GM12864 (cell line): Measurements from ENCODE around the gene LBH.

Experiments
- DNase-seq: peaks from one replicate; pipeline ENCODE4 v3.0.0-alpha.2; 2011; ENCODE audit warnings: low read depth
- H3K4me3 ChIP-seq: 2 replicates; pipeline ENCODE4 v1.5.1; 2011; ENCODE audit warnings: mild to moderate bottlenecking, low read depth, low read length, control low read depth
- TF ChIP-seq, protein P1 (sequence below): IDR thresholded peaks from 2 replicates; pipeline ENCODE4 v1.5.1; 2011; ENCODE audit warnings: low read depth, mild to moderate bottlenecking, moderate library complexity, low read length, control low read depth, inconsistent platforms; ENCODE audit errors: missing control alignments

The LBH gene

DNA sequence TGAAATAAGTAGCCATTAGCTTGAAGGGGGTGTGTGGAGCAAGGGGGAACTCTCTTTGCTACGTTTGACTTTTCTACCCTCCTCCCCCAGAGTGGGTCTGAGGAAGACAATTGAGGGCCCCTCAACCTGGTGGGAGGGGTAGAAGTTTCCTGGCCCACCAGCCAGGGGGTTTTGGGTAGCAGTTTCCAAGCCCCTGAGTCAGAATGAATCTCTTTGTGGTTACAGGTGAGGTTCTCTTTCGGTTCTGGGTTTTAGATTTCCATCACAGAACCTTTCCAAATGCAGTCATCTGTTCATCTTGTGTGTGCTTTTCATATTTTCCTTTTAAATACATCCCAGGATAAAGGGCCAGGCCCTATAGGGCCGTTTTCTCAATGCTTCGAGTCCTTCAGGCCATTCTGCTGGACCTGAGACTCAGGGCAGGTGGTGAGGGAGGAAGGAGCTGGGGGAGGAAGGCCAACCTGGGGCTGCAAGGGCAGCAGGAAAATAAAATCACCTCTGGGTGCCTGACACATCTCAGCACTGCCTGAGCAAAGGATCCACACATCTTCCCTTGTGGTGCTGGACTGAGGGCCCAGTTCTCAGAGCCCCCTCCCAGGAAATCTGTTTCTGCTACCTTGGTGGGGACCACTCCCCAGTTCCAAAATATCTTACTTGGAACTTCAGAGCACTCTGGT is 4.7 kb downstream of the LBH start:
- TF ChIP-seq, protein P1, sequence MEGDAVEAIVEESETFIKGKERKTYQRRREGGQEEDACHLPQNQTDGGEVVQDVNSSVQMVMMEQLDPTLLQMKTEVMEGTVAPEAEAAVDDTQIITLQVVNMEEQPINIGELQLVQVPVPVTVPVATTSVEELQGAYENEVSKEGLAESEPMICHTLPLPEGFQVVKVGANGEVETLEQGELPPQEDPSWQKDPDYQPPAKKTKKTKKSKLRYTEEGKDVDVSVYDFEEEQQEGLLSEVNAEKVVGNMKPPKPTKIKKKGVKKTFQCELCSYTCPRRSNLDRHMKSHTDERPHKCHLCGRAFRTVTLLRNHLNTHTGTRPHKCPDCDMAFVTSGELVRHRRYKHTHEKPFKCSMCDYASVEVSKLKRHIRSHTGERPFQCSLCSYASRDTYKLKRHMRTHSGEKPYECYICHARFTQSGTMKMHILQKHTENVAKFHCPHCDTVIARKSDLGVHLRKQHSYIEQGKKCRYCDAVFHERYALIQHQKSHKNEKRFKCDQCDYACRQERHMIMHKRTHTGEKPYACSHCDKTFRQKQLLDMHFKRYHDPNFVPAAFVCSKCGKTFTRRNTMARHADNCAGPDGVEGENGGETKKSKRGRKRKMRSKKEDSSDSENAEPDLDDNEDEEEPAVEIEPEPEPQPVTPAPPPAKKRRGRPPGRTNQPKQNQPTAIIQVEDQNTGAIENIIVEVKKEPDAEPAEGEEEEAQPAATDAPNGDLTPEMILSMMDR, result no peak
- no peak overlapping the region for H3K4me3 ChIP-seq
- DNase-seq, result no peak

DNA sequence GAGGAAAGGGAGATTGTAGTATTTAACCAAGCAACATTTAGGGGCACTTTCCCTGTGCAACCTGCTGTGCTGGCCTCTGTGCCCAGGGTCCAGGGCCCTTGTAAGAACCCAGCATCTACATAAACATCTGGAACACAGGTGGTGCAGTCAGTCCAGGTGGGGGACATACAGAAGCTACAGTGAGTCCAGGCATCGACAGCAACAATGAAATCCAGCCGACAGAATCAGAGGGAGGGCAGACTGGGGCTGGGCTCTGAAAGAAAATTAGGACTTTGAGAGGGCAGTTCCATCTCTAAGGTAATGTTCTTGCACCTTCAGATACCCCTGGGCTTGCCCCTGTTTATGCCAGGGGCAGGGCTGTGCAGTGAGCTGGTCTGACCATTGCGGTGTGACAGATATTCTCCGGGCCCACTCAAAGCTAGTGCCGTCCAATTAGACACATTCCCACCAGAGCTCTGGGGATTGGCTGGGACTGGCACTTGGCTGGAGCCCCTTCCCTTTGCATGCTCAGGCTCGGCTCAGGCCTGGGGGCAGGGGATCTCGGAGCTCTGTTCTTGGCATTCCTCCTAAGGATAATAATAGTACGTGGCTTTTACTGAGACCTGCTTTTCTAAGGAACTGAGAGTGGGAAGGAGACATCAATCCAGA is 5.4 kb downstream of the LBH start:
- TF ChIP-seq, protein P1, result no peak
- no peak overlapping the region for H3K4me3 ChIP-seq
- no peak for DNase-seq

DNA sequence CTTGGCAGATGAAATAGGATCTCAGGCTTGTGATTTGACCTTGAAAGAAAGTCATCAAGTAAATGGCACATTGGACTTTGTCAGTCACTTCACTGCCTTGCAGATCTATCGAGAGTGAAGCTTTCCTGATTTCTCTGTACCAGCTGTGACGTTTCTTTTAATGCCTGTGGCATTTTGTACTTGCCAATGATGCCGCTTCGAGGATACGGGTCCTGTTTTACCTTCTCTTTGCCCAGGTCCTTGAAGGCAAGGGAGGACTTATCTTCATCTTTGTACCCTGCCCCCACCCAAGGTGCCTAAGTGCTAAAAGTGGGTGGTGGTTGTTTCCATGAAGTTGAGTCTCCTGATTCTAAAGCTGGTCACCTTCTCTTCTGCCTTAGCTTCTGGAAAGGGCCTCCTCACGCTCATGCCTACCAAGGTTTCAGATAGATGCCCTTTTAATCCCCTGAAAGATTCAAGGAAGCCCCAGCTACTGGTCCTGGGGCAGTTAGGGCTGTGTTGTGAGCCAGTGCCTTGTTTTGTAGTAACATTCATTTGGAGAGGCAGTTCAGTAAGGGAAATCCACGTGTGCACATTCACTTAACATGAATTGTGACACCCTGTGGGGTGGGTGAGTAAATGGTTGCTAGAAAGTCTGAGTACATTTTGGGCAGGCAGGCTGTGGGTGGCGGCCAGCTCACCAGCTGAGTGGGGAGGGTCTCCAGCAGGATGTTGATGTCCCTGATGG is 6.1 kb downstream of the LBH start:
- no peak overlapping the region for H3K4me3 ChIP-seq
- TF ChIP-seq, protein P1, result no peak
- DNase-seq, result no peak

DNA sequence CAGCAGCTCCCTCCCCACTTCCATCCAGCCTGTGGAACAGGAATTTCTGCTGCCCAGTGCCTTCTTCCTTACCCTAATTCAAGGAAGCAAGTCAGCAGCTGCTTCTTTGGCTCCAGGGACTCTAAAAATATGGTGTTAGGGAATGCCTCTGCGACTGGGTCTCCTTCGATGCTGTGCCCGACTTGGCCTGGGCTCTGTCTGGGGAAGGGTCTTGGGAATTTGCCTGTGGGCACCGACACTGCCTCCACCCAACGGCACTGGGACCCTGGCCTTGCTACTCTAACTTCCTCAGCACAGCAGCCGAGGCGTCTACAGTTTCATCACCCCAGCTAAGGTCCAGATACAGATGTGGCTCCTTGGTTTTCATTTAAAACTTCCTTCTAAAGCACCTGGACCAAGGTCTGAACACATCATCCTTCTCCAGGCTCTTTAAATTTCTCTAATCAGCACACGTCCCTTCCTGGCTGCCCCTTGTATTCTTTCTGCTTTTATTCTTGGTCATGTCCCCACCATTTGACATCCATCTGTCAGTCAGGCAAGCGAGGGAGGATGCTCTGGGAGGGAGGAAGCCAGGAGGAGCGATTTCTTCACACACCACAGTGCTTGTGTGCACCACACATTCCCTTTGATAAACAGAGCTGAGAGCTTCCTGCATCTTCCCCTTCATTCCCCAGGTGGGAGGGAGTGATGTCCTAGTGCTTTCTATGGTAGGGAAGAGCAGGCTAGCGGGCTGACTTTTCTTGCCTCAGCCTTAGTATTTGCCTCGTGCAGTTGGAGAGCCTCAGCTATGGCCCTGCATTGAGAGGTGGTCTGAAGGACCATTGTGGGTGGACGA is 6.8 kb downstream of the LBH start:
- H3K4me3 ChIP-seq, result no peak overlapping the region
- no peak for DNase-seq
- TF ChIP-seq, protein P1, result no peak

DNA sequence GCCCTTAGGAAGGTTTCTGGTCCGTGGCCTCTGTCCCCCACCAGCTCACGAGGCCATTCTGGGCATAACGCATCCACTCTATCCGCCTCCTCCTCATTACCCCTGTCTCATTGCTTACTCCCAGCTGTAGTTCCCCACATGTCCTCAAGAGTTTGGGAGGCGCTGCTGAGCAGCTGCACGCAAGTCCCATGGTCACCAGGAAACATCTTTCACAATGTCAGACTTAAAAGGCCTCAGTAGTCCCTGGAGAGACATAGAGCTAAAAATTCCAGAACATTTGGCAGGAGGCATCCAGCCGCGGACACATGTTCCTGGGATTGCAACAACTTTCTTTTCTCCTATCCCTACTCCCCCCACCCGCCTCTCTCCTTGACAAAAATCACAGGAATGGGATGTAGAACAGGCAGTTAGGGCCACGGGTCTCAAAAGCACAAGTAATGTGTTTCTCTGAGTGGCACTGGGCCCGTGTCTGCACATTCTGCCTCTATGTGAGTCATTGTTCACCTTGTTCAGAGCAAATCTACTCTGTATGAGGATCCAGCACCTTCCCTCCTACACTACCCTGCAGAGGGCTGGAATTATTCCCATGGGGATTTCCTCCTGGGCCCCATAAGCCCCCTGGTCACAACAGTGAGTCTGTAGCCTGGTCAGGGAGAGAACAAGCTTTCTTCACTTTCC is 8.1 kb downstream of the LBH start:
- no peak overlapping the region for H3K4me3 ChIP-seq
- DNase-seq, result no peak
- TF ChIP-seq, protein P1, result peak; percentile 96
